GM21723 (cell line): Measurements from ENCODE around the gene FN1.

Experiments
- ATAC-seq: cut with Tn5 transposase; IDR thresholded peaks from one replicate; pipeline ENCODE4 v1.9.1; 2021; ENCODE audit warnings: mild to moderate bottlenecking, moderate library complexity; ENCODE audit not compliant: unreplicated experiment

Gene FN1

DNA sequence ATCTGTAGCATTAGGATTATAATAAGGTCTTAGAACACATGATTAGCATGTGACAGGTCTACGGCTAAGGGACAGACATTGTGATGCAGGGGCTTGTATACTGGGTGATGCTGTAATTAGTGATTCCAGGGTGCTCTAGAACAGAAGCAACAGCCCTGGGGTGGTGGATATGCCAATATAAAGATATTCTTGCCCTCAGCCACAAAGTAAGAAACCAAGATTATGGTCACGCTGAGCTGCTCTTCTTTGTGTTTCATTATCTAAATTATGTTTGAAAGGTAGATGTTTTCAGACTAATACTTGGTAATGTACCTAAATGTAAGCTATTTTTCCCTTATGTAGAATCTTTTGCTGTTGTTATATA is 45.3 kb downstream of the FN1 start:
- no peak for ATAC-seq

DNA sequence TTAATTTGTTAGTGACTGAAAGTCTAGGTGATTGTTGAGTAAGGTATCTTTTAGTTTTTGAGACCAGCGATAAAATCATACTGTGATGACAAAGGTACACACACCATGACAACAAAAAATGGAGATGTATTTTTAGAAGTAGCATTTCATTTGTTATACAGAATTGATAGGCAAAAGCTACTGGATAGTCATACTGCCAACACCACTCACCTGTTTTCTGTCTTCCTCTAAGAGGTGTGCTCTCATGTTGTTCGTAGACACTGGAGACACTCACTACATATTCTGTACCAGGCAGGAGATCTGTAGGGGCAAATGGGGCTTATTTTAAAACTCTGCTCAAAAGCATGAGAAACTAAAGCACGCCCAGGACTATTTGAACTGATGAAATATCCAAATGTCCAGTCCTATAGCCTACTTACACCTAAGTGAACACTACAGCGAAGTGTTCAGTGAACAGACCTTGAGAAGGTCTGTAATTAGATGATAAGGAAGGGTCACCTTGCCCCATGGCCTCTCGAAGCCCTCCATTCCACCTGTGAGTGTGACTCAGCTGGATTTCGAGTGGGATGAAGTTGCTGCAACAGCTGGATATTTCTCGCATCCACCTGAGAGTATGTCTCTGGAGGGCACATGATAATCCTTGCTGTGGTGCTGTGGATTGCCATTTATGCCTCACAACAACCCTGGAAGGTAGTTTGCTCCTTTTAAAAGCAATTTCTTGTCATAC is 47.7 kb downstream of the FN1 start:
- ATAC-seq: no peak

DNA sequence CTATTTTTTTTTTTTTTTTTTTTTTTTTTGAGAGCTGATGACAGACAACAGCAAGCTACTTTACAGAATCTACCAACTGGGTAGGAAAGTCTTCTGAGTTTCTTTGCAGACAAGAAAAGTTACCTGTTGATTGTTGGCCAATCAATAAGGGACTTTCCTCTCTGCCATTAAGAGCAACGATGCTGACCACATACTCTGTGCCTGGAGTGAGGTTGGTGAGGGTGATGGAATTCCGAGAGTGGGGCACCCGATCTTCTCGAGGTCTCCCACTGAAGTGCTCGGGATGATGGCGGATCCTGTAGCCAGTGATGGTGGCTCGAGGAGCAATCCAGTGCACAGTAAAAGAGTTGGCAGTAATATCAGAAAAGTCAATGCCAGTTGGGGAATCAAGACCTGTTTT is 49.3 kb downstream of the FN1 start:
- ATAC-seq: no peak

DNA sequence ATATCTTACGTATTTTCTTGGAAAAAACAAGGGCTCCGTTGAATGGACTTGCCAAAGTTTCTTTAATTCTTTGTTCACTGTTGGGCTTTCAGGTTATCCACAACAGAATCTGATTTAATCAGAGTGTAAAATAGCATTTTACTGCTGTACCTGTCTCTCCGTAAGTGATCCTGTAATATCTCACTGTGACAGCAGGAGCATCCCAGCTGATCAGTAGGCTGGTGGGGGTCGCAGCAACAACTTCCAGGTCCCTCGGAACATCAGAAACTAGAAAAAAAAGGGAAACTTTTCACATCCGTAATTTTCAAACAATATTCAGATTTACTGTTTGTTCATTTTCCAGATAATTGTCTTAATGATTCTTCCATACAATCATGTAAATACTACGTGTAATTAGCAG is 51.2 kb downstream of the FN1 start:
- no peak for ATAC-seq

DNA sequence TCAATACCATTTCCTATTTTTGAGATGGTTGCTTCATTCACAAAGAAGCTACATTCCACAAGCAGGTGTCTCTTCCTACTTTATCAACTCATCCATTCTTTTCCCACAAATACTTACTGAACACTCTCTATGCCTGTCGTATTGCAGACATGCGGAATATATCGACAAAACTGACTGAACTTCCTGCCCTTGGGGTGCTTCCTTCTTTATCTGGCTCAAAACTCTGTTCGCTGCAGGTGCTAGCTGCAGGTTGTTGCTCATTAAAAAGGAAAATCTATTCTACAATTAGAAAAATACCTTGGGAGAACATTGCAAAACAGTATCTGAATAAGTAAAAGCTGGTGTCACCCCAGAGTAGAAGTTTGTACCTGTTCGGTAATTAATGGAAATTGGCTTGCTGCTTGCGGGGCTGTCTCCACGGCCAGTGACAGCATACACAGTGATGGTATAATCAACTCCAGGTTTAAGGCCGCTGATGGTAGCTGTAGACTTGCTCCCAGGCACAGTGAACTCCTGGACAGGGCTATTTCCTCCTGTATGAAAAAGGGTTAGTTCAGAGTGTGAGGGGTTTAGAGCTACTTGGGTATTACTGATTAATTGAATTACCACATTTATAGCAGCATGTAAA is 52.1 kb downstream of the FN1 start:
- no peak for ATAC-seq

DNA sequence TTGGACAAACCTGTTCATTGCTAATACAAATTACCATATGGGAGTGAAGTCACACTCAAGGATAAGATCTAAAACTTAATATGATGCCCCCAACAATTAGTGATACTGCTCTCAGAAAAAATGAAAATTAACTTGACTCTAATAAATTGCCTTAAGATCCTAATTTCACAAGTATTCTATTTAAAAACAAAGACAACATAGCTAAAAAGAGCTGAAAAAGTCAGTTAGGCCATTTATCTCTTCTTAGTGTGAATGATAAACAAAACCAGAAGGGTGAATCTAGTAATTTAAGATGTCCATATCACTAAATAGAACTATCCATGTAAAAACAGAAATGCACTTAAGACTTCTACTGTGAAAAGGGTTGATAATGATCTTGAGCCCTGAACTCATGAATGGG is 53.4 kb downstream of the FN1 start:
- ATAC-seq: no peak

DNA sequence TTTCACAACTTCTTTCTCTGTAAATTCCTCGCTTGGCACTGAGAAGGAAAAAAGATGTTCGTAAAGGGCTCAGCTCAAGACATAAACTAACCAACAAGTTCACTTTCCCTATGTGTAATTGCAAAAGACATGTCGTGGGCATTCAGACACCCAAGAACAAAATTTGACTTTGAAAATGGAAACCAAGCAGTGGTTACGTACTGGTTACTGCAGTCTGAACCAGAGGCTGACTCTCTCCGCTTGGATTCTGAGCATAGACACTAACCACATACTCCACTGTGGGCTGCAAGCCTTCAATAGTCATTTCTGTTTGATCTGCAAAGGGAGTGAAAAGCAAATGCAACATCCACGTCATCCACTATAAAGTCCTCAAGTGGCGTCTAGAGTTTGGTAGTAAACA is 53.9 kb downstream of the FN1 start:
- ATAC-seq: no peak

DNA sequence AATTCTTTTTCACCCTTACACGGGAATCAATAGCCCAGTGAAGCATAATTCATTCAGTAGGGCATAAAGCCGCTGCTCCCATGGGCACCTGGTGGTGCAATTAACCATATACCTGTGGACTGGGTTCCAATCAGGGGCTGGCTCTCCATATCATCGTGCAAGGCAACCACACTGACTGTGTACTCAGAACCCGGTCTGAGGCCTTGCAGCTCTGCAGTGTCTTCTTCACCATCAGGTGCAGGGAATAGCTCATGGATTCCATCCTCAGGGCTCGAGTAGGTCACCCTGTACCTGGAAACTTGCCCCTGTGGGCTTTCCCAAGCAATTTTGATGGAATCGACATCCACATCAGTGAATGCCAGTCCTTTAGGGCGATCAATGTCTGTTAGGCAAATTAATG is 55.2 kb downstream of the FN1 start:
- ATAC-seq: no peak

DNA sequence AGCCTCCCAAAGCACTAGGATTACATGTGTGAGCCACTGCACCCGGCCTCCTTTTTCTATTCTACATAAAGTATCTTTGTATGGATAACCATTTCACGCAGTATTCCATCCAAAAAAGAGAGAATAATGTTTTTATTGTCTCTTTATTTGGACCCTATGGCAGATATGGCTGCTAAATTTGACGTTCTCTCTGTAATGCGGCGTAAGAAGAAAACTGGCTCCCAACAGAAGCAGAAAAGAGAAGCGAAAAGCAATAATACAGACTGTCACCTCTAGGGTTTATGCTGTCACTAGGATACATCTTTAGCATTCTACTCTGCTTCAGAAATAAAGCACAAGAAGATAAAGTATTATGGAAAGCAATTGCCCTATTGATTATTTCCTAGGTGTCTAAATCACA is 55.9 kb downstream of the FN1 start:
- ATAC-seq: no peak

DNA sequence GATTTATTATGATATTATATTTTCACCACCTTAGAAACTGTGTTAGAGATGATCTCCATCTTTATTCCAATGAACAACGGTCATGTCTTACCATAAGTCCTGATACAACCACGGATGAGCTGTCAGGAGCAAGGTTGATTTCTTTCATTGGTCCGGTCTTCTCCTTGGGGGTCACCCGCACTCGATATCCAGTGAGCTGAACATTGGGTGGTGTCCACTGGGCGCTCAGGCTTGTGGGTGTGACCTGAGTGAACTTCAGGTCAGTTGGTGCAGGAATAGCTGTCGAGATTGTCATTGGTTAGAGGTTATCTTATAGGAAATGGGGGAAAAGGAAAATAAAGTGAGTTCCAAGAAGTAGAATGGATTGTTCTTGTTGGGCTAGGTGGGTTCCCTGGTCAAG is 56.8 kb downstream of the FN1 start:
- ATAC-seq: no peak

DNA sequence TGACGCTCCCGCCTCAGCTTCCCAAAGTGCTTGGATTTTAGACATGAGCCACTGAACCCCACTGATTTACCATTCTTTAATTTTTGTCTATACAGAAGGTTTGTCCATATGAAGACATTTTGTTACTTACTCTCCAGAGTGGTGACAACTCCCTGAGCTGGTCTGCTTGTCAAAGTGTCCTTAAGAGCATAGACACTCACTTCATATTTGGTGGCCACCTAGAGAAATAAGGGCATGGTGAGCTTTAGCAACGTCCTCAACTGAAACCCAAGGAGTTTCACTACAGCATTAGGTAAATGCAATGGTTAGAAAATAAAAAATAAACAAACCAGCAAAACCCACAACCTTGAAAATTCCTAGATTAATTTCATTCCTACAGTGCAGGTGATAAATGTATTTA is 57.8 kb downstream of the FN1 start:
- no peak for ATAC-seq

DNA sequence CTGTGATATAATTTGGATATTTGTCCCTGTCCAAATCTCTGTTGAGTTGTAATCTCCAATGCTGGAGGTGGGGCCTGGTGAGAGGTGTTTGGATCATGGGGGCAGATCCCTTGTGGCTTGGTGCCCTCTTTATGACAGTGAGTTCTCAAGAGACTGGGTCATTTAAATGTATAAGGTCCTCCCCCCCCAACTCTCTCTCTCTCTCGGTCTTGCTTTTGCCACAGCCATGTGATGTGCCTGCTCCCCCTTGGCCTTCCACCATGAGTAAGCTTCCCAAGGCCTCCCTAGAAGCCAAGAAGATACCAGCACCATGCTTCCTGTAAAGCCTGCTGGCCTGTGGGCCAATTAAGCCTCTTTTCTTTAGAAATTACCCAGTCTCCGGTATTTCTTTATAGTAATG is 58.6 kb downstream of the FN1 start:
- no peak for ATAC-seq

DNA sequence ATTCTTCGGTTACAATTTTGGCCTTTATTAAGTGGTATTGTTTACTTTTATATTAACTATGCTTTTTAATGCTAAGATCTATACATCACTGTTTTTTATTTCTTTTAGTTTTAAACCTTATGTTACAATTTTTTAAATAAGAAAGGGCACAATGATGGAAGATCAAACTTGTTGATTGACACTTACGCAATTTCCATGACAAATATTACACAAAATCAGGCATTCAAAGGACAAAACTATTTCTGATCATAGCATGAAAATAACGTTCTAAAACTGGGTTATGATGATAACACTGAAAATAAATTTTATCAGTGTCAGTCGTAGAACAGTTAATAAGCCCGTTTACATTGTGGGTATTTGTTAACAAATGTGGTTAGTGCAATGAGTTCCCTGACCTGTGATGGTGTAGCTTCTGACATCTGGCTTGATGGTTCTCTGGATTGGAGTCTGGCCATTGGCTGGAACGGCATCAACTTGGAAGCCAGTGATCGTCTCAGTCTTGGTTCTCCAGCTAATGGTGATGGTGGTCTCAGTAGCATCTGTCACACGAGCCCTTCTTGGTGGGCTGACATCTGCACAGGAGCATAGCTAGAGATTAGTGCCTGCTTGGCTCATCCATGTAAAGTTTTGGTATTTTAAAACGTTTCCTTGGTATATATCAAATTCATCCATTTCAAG is 59.6 kb downstream of the FN1 start:
- ATAC-seq: no peak

DNA sequence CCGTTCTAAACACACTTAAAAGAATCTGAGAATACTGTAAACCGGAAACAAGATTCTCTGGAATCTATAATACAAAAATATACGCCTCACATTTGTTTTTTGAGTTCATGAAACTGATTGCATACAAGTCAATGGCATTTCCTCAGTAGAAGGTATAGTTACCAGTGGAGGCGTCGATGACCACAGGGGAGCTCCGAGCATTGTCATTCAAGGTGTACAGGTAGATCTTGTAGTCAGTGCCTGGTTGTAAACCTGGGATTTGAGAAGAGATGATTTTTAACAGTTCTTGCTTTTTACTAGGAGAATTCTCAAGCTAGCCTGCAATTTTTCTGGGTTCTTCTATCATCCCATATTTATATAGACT is 60.4 kb downstream of the FN1 start:
- ATAC-seq: no peak

DNA sequence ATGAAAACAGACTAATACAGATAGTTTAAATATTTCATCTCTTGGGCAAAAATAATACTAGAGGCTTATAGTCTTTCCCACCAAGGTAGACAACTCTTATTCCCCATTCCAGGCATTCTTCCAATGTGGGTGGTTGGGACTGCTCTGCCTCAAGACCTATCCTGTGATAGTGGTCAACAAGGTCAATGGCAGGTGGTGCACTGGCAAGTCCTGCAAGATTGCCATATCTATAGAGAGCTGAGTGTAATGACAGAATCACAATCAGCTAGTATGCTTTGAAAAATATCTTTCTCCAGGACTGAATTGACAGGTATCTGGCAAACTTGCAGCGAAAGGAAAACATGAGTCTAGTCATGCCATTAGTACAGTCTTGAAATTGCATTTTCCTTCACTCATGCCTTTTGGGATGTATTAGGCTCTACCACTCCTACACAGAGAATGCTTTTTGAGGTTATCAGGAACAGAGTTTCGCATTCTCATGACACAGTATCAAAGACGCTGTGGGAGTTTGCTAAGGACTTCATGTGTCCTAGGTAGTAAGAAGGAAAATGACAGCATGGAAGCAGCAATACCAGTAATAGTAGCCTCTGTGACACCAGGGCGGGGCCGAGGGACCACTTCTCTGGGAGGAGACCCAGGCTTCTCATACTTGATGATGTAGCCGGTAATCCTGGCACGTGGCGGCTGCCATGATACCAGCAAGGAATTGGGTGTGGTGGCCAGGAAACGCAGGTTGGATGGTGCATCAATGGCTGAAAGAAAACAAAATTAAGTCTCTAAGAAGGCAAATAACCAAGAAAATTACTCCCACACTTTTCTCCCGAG is 61.0 kb downstream of the FN1 start:
- ATAC-seq: no peak

DNA sequence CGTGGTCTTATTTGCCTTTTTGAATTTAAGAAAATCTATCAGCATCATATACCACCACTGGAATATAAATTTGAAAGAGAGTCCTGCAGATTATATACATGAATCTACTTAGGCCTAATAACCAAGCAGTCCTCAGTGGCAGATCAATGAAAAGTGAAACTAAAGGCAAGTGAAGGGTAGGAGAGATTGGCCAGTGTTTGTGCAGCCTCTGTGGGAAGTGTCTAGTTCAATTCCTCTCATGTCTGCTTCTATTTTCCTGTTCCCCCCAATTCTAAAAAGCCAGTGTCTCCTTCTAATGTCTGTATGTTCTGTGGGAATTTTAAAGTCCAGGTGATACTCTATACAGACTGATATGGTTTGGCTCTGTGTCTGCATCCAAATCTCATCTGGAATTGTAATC is 61.9 kb downstream of the FN1 start:
- no peak for ATAC-seq

DNA sequence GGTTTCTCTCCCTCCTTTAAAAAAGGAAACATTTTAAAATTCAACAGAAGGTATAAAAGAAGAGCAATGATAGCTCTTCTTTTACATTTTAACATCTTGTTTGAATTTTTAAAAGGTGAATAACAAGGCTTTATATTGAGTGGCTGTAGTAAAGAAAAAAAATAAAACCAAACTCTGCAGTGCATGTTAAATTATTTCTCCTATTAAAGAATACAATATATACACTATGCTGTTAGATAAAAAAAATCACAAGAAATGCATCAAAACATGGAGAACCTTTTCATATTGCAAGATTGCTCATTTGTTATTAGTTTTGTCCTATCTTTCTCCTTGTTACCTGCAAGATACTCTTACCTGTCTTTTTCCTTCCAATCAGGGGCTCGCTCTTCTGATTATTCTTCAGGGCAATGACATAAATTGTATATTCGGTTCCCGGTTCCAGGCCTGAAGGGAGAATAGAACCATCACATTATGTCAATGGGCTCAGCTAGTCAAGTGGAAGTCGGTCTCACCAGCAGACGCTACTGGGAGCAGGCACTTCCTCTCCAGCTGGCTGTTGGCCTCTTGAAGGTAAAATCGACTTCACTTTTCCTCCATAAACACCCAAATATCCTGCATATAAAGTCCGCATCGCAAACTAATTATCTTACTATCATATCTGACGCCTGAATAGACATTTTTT is 62.8 kb downstream of the FN1 start:
- no peak for ATAC-seq

DNA sequence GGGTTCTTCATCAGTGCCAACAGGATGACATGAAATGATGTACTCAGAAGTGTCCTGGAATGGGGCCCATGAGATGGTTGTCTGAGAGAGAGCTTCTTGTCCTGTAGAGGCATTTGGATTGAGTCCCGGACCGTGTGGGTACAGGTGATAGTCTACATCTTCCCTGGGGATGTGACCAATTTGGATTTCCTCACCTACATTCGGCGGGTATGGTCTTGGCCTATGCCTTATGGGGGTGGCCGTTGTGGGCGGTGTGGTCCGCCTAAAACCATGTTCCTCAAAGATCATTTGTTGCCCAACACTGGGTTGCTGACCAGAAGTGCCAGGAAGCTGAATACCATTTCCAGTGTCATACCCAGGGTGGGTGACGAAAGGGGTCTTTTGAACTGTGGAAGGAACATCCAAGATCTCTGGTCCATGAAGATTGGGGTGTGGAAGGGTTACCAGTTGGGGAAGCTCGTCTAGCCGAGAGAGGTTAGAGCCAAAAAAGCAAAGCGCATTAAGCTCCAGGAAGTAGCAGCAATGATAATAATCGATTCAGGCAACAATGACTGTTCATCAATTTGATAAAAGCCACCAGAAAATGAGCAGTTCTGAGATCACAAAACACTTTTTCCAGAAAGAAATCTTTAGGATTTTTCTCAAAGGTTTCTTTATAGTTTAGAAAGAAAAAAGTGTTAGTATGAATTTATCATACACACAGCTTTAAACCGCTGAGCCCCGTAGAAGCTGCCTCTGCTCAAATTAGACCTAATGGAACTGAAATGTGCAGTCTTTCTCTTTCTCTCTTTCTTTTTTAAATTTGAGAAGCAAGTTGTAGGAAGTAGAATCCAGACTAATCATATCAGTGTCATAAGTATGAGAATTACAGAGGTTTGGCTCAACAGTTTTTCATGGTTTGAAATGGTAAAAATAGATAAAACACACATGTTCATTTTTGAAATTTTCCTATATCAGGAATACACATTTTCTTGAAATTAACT is 63.7 kb downstream of the FN1 start:
- ATAC-seq: no peak

DNA sequence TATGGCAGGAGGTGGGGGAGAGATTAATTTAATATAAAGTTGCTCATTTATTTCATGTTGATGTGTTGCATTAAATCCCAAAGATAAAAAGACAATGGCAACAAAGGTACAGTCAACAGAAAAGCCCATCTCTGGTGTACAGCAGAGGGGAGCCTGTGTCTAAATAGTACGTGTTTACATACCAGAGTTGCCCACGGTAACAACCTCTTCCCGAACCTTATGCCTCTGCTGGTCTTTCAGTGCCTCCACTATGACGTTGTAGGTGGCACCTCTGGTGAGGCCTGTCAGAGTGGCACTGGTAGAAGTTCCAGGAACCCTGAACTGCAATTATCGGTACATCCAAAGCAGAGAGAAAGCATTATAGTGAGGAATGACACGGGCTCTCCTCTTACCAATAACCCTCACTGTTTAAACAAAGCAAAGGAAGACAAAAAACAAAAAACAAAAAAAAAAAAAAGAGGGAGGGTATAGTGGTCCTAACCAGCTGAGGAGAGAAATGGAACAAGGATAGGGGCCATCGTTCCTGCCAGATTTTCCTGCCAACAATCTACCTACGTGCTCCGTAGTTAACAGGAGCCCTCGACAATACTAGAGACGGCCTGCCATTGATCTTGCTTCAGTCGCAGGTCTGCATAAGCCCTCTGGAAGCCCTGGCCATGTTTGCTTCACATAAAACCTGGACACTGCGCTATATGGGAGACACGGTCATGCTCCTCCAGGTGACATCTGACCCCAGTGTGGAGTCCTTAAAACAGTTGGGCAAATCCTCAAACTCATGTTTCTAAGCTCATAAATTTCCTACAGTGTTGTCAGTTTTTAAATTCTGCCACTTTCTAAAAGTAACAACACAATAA is 65.5 kb downstream of the FN1 start:
- no peak for ATAC-seq
